GM18499 (cell line): Measurements from ENCODE around the gene RASL12.

Experiments
- ATAC-seq: cut with Tn5 transposase; IDR thresholded peaks from one replicate; pipeline ENCODE4 v1.9.1; 2021; ENCODE audit warnings: moderate number of reproducible peaks; ENCODE audit not compliant: insufficient read depth, unreplicated experiment

The RASL12 gene

DNA sequence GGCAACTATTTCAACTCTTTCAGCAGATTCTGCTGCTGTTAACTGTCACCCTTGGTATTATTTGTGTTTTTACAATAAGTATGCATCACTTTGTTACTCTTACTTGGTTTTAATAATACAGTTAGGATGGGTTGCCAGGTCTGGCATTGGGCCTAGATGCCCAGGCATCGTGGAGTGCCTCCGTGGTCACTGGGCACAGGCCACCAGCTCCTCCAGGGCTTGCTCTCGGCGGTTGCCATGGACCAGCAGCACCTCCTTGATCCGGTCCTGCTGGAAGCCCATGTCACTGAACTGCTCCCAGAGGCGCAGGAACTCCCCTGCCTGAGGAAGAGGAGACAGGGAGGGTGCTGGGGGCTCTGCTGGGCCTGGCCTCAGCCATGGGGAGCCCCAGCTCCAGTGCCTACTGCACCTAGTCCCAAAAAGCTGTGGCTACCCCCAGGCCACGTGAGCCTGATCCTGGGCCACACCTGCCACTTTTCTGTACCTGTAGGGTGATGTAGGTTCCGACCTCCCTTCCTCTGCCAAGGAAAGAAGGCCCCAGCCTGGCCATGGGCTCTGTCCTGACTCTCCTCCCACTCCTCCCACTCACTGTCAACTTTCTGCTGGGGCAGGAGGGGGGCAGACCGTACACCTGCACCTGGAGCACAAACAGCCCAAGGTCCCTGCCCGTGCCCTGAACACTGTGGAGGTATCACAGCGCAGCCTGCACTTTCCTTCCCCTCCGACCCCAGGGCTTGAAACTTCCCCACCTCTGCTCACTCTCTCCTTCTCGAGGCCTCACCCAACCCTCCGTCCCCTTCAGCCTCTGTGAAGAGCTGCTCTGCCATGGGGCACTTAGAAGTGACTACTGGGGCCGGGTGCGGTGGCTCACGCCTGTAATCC, 25.4 kb upstream of the RASL12 start:
- ATAC-seq: no peak

GRCh38 chr15:65091946-65092770, 24.4 kb upstream of the RASL12 start:
- ATAC-seq: no peak

- ATAC-seq: no peak
Observed at GRCh38 chr15:65089206-65089824, 21.5 kb upstream of the RASL12 start.

DNA sequence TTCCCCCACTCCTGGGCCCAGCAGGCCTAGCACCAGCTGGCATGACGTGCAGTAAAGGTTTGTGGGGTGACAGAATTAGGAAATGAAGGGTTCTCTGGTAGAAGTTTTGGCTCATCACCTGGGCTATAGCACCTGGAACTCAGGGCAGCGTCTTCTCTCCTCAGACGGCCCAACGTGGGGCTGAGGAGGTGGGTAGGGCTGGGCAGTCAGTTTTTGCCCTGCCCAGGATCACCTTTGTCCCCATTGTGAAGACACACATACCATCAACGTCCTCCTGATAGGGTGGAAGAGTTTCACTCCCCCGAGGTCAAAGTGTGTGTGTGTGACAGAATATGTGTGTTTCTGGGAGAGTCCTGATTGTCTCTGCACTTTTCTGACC, 20.8 kb upstream of the RASL12 start:
- ATAC-seq: no peak

DNA sequence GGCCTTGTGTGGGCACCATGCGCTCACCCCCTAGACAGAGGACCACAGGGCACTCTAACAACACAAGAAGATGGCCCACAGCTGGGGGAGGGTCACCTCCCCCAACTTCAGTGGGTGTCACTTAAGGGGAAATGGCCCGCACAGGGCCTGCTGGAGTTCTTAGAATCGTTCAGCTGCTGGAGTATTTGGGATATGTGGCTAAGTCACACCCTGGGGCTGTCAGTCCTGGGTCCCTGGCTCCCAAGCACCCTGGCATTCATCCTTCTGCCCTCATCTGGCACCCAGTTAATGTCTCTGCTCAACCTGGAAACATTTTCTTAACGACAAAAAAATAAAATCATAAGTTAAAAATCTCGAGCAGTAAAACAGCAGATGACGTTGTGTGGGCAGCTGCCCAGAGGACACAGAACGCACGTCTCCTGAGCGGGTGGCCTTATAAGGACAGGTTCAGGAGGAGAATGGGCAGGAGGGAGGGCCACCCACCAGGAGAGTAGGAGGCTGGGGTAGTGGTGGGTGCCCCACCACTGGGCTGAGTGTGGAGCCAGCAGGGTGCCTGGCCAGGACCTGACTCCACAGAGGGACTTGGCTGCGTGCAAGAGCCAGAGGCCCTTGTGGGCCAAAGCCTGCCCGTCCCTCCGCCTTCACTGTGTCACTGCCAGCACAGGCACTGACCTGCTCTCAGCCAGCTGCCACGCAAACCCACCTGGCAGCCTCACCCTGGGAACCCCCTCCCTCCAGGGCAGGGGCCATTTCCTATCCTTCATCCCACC, 20.3 kb upstream of the RASL12 start:
- no peak for ATAC-seq

GRCh38 chr15:65087411-65087810, 19.6 kb upstream of the RASL12 start:
- ATAC-seq: no peak

GRCh38 chr15:65086680-65087111, 18.9 kb upstream of the RASL12 start:
- no peak for ATAC-seq

DNA sequence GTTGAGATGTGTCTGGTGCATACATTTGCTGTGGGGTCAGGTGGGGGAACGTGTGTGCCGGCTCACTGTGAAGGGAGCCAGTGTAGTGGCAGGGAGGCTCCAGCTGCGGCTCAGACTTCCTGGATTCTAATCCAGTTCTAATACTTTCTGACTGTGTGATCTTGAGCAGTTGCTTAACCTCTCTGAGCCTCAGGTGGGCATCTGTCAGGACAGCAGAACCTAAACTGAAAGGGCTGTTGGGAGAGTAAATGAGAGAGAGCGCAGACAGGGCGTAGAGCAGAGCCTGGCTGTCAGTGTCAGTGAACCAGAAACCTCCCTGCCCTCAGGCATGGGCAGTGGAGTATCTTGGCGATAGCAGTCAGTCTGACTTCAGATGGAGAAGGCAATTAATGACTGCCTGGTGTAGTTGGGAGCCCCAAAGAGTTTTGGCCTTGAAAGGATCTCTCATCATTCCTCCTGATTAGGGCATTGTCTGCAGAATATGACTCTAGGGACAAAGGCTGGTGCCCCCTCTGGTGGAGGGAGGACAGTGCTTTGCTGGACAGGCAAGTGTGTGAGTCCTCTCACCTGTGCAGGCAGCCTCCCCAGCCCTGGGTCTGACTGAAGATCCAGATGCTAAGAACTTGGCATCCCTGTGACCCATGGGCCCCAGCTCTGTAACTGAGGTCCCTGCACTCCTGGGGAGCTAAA, 18.3 kb upstream of the RASL12 start:
- ATAC-seq: no peak

DNA sequence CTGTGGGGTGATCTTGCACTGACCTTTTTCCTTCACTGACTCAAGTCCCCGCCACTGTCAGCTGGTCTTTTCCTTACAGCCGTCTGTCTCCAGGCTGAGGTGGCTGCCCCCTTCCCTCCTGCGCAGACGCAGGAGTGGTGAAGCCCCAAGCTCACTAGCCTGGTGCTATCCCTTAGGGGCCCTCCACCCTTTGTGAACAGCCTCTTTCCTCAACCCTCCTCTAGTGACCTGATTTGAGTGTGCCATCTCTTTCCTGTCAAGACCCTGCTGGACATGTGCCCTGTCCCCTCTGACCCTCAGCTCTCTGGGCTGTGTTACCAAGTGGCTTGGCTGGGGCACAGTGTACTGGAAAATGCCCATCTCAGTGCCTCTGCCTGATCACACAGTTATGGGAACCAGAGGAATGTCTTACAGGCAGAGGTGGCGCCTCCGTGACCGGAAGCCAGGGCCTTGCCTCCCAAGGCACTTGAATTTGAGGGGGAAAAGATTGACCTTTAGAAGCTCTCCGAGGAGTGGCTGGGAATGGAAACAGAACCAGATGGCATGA, 17.5 kb upstream of the RASL12 start:
- ATAC-seq: no peak

DNA sequence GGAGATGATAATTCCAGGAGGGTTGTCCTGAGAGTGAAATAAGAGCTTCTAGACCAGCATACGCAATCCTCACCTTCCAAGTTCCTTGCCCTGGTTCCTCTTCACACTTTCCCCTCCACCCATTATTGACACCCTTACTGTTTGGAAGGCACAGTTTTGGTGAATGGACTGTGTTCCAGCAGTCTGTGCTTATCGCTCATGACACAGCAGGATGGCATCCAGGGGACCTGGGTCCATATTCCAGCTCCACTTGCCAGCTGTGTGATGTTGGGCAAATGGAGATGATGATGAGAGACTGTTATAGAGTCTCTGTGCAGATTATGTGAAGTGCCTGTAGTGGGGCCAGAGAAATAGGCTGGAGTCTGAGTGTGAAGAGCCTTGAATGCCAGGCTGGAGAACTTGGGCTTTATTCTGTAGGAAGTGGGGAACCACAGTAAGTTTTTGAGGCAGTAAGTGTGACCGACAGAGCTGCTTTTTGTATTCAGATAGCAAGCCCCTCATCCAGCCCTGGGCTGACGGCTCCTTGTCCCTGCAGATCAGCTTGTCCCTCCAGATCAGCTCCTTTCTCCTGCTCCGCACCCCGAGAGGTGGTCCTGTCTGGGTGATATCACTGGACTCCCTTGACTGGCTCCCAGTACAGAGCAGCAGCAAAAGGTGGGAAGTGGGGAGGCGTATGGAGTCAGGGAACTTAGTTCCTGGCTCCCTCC, 16.9 kb upstream of the RASL12 start:
- no peak for ATAC-seq

- ATAC-seq: no peak
Observed at GRCh38 chr15:65083262-65083701, 15.5 kb upstream of the RASL12 start.

DNA sequence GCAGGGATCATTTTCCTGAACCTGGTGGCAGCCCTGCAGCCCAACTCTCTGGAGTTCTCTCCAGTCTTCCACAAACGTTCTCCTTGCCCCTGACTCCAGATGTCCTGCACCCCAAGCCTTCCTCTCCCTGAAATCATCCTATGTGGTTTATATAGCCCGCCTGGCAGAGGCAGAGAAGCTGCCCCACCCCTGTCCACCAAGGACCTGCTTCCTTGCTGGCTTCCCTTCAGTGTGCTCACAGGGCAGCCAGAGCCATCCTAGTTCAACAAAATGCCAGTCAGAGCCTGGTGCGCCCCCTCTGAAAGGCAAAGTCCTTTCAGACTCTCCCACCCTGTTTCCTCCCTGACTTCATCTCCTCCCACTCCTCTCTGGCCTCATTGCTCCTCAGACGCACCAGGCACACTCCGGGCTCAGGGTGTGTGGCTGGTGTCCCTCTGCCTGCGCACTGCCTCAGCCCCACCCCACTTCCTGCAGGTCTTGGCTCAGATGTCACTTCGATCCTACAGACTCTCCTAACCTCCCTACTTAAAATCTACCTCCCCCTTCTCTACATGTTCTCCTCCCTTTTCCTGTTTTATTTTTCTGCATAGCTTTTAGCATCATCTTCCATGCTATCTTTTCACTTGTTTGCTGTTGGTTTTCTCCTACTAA, 14.6 kb upstream of the RASL12 start:
- no peak for ATAC-seq

GRCh38 chr15:65081758-65082157, 14.0 kb upstream of the RASL12 start:
- ATAC-seq: no peak

DNA sequence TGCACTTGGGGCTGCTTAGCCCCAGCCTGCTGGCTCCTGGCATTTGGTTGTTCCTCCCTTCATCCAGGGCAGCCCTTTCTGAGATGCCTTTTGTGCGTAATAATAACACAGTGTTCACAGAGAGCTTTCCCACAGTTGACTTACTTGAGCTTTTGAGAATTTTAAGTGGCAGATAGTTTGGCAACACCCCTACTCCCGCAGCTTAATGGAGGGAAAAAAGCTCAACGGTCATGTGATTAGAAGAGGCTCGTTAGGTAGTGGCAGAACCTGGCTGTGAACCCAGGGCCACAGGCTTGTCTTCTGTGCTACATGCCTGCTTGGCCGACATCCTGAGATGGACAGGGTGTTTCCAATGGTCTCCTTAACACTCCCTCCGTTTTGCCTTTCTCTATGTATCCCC, 13.5 kb upstream of the RASL12 start:
- no peak for ATAC-seq

DNA sequence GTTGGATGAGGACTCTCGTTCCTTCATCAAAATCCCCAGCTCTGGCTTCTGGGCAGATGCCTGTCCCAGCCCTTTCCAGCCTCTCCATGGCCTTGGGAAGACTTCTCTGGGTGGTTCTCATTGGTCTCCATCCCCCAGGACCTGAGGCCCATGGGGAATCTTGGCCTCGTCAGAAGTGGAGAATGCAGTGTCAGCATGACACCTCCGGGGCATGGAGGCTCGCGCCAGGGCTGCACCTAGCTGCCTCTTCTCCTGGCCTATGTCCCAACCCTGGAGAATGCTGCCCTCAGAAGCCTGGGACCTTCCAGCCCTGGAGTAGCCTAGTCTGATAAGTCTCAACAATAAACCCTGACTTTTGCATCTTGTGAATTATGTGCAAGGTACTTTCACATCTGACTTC, 11.8 kb upstream of the RASL12 start:
- ATAC-seq: no peak

- no peak for ATAC-seq
Observed at GRCh38 chr15:65077981-65078352, 10.2 kb upstream of the RASL12 start.

GRCh38 chr15:65077291-65077980, 9.6 kb upstream of the RASL12 start:
- no peak for ATAC-seq
